ENCODE results near the gene IQCH. TPM values are rescaled to one million over a fixed set of nuclear protein-coding genes. Genes with fewer than 3 reads are reported as not detected.

The IQCH gene
- total RNA-seq, 4 donors from 2014 or later, result 0.27 to 4.6 (median 1.1) TPM; not detected in 1

DNA sequence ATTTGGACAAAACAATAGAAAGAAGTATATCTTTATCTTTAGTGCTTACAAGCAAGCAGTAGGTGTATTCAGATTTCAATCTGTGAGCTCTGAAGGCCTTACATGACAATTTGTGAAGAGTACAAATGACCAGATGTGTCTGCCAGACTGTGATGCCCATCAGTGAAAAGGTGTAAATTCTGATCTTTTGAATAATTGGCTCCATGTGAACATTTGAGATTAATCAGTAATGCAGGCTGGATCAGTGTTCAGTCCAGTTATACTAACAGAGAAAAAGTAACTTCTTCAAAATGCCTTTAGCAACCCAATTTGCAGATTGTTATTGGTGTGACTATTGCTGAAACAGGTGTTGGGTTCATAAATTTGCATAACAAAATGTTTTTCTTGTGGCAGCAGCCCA lies 5.2 kb downstream of the IQCH start:
- H3K4me1 ChIP-seq, result peaks cover 0 to 8% (median 0%) of the 10 kb centered on the region in 3 donors
- no peak overlapping the region for H3K27ac ChIP-seq
- no peaks in the 10 kb centered on the region for H3K36me3 ChIP-seq
- no peak for ATAC-seq
- no peak overlapping the region for H3K4me3 ChIP-seq
- TF ChIP-seq POLR2AphosphoS5 (IDR thresholded peaks at IDR 0.05) (no peak), EP300 (IDR thresholded peaks at IDR 0.05) (no peak), POLR2A (IDR thresholded peaks at IDR 0.05) (no peak)
- TF ChIP-seq, protein P1, sequence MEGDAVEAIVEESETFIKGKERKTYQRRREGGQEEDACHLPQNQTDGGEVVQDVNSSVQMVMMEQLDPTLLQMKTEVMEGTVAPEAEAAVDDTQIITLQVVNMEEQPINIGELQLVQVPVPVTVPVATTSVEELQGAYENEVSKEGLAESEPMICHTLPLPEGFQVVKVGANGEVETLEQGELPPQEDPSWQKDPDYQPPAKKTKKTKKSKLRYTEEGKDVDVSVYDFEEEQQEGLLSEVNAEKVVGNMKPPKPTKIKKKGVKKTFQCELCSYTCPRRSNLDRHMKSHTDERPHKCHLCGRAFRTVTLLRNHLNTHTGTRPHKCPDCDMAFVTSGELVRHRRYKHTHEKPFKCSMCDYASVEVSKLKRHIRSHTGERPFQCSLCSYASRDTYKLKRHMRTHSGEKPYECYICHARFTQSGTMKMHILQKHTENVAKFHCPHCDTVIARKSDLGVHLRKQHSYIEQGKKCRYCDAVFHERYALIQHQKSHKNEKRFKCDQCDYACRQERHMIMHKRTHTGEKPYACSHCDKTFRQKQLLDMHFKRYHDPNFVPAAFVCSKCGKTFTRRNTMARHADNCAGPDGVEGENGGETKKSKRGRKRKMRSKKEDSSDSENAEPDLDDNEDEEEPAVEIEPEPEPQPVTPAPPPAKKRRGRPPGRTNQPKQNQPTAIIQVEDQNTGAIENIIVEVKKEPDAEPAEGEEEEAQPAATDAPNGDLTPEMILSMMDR (IDR thresholded peaks at IDR 0.05), result no peak
- no peaks in the 10 kb centered on the region for H3K9me3 ChIP-seq
- H3K27me3 ChIP-seq, result no peaks in the 10 kb centered on the region

DNA sequence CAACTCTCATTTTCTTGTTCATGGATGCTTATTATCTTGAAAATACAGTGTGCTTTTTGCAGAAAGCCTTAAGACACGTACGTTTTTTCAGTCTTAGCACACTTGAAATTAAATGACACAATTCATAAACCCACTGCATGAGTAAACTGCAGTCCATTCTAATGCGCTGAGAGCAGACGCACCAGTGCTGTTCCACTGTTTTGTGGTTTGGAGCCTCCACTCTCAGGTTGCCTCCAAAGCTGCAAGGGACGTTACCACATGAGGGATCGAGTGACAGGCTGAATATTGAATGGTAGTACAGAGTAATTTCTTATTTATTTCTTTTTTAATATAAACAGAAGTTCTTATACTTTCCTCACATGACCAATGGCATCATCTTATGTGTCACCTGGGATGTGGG lies 12.3 kb downstream of the IQCH start:
- Histone ChIP-seq H3K4me1 (no peaks in the 10 kb centered on the region), H3K9me3 (no peaks in the 10 kb centered on the region), H3K27me3 (no peaks in the 10 kb centered on the region), H3K4me3 (no peak overlapping the region), H3K27ac (no peak overlapping the region), H3K36me3 (no peaks in the 10 kb centered on the region)
- WGBS, 2 donors (ENCODE audit: low coverage in 1 of 2), result 88 to 93% methylated on average over 4 to 6 of the region's 6 CpGs
- no peak for ATAC-seq
- no peak for TF ChIP-seq POLR2A (IDR thresholded peaks at IDR 0.05)
- no peak for TF ChIP-seq EP300 (IDR thresholded peaks at IDR 0.05)
- TF ChIP-seq, protein P1 (IDR thresholded peaks at IDR 0.05), result no peak
- no peak for TF ChIP-seq POLR2AphosphoS5 (IDR thresholded peaks at IDR 0.05)

DNA sequence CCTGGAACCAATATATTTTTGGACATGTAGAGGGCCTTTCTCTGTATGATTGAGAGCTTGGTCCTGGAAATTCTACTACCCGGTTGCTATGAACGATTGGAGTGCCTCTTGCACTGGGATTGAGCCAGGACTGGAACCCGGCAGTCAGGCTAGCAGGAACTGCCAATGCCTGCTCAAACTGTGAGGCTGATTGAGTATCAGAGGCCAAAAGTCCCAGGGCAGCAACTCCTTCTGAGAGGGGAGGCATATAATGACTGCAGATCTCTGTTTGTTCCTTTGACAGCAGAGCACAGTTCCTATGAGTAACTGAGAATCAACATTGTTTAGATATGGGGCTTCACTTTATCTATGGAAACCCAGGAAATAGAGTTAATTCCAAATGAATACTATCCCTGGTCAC lies 12.9 kb downstream of the IQCH start:
- H3K9me3 ChIP-seq, result no peaks in the 10 kb centered on the region
- no peak for ATAC-seq

DNA sequence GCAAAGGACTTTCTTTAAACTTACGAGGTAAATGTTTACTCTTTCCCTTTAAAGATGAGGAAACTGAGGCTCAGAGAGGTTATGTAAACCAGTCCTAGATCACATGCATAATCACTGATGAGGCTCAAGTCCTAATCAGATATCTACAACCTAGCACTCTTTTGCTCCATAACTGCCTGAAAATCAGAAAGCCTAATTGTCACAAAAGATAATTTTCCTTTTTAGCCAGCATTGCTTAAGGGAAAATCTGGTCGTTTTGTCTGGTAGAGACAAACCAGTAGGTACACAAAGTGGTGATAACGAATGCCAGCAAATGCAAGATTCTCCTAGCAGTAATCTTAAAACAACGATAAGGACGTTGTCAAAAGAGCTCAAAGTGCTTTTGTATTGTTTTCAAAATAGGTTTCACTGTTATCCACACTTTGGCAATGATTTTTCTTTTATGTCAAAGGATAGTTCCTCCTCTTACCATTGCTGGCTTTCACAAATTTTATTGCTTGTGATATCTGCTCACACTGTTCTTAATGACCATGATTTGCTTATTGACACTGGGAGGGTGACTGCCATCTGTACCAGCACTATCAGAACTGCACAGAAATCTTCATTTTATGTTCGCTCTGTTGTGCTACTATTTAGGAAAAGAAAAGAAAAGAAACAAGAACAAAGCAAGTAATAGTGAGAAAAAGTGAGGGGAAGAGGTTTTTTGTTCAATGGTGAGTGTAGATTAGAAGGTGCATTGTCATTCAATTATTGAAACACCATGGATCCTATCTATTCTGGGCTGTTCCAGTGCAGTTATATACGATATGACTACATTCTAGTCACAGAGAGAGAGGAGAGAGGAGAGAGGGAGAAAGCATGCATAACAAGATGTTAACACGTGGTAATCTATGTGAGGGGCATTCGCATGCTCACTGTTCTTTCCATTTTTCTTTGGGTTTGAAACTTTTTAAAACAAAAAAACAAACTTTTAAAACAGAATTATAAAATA lies 13.7 kb downstream of the IQCH start:
- ATAC-seq, result no peak
- H3K4me3 ChIP-seq, result no peak overlapping the region
- H3K4me1 ChIP-seq, result no peaks in the 10 kb centered on the region
- peaks cover 0 to 6% (median 0%) of the 10 kb centered on the region in 3 donors for H3K9me3 ChIP-seq
- WGBS, 2 donors (ENCODE audit: low coverage in 1 of 2), result 61 to 74% methylated on average over 9 of the region's 9 CpGs
- TF ChIP-seq POLR2AphosphoS5 (IDR thresholded peaks at IDR 0.05), result no peak
- no peak for TF ChIP-seq POLR2A (IDR thresholded peaks at IDR 0.05)
- TF ChIP-seq EP300 (IDR thresholded peaks at IDR 0.05), result no peak
- TF ChIP-seq, protein P1 (IDR thresholded peaks at IDR 0.05), result no peak
- no peaks in the 10 kb centered on the region for H3K36me3 ChIP-seq
- H3K27ac ChIP-seq, result no peak overlapping the region
- H3K27me3 ChIP-seq, result no peaks in the 10 kb centered on the region

More for the DNA sequence above, 12.9 kb downstream of the IQCH start:
- Histone ChIP-seq H3K4me3 (no peak overlapping the region), H3K36me3 (no peaks in the 10 kb centered on the region), H3K27me3 (no peaks in the 10 kb centered on the region), H3K4me1 (no peaks in the 10 kb centered on the region), H3K27ac (no peak overlapping the region)
- TF ChIP-seq POLR2AphosphoS5 (IDR thresholded peaks at IDR 0.05), result no peak
- no peak for TF ChIP-seq EP300 (IDR thresholded peaks at IDR 0.05)
- TF ChIP-seq, protein P1 (IDR thresholded peaks at IDR 0.05), result no peak
- TF ChIP-seq POLR2A (IDR thresholded peaks at IDR 0.05), result no peak
- 47 to 80% methylated on average over 1 to 2 of the region's 3 CpGs for WGBS, 2 donors (ENCODE audit: low coverage in 1 of 2)

DNA sequence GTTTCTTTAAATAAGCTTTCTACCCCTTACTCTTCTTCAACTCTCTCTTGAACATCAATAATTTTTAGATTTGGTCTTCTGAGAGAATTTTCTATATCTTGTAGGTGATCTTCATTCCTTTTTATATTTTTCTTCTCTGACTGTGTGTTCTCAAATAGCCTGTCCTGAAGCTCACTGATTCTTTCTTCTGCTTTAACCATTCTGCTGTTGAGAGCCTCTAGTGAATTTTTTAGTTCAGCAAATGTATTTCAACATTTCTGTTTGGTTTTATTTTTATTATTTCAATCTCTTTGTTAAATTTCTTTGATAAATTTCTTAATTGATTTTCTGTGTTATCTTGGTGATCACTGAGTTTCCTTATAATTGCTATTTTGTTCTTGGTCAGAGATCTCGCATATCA lies 19.6 kb downstream of the IQCH start:
- no peak for ATAC-seq
- Histone ChIP-seq H3K4me1 (no peaks in the 10 kb centered on the region), H3K4me3 (no peak overlapping the region), H3K27ac (no peak overlapping the region), H3K9me3 (peaks cover 0 to 18% (median 0%) of the 10 kb centered on the region in 3 donors), H3K27me3 (no peaks in the 10 kb centered on the region), H3K36me3 (no peaks in the 10 kb centered on the region)
- 83 to 89% methylated on average over 1 of the region's 1 CpG for WGBS, 2 donors (ENCODE audit: low coverage in 1 of 2)
- TF ChIP-seq POLR2AphosphoS5 (IDR thresholded peaks at IDR 0.05) (no peak), EP300 (IDR thresholded peaks at IDR 0.05) (no peak), POLR2A (IDR thresholded peaks at IDR 0.05) (no peak)
- TF ChIP-seq, protein P1 (IDR thresholded peaks at IDR 0.05), result no peak
